Astrocyte (in vitro differentiated cells and primary cell): ENCODE results near the gene IFITM10. TPM values are rescaled to one million over a fixed set of nuclear protein-coding genes. Genes with fewer than 3 reads are reported as not detected.
A peak's percentile ranks its signal among the peaks of the same experiment; 100 is the strongest.

Source experiments
- DNase-seq: peaks from one replicate; pipeline ENCODE4 v3.0.0-alpha.2; 2010; ENCODE audit warnings: low read depth
- FAIRE-seq: peaks from 2 replicates; lab custom pipeline; 2011; peaks lifted over from hg19 to GRCh38; lab: Jason Lieb, UNC
- H2AFZ ChIP-seq: 2 replicates; pipeline ENCODE4 v1.6.0; 2012; ENCODE audit warnings: low read depth, low read length, inconsistent platforms
- H3K27ac ChIP-seq: 2 replicates; pipeline ENCODE4 v1.5.1; 2011; ENCODE audit warnings: low read depth, low read length, inconsistent platforms
- H3K27me3 ChIP-seq: 2 replicates; pipeline ENCODE4 v1.6.0; 2011; ENCODE audit warnings: low read length, inconsistent platforms; ENCODE audit not compliant: insufficient read depth
- H3K36me3 ChIP-seq: 2 replicates; pipeline ENCODE4 v1.5.1; 2011; ENCODE audit warnings: low read length, inconsistent platforms; ENCODE audit not compliant: insufficient read depth
- H3K4me1 ChIP-seq: 2 replicates; pipeline ENCODE4 v1.5.1; 2011; ENCODE audit warnings: low read length, inconsistent platforms; ENCODE audit not compliant: insufficient read depth
- H3K4me2 ChIP-seq: 2 replicates; pipeline ENCODE4 v1.6.0; 2012; ENCODE audit warnings: low read length, inconsistent platforms
- H3K4me3 ChIP-seq: 2 replicates; pipeline ENCODE4 v1.5.1; 2011; ENCODE audit warnings: low read depth, mild to moderate bottlenecking, low read length, inconsistent platforms; ENCODE audit not compliant: insufficient read depth
- H3K79me2 ChIP-seq: 2 replicates; pipeline ENCODE4 v1.6.0; 2012; ENCODE audit warnings: mild to moderate bottlenecking, low read length, inconsistent platforms; ENCODE audit not compliant: insufficient read depth
- H3K9ac ChIP-seq: 2 replicates; pipeline ENCODE4 v1.6.0; 2012; ENCODE audit warnings: mild to moderate bottlenecking, low read length, inconsistent platforms
- H3K9me3 ChIP-seq: 2 replicates; pipeline ENCODE4 v1.5.1; 2012; ENCODE audit warnings: low read depth, mild to moderate bottlenecking, low read length, inconsistent platforms; ENCODE audit not compliant: insufficient read depth
- H4K20me1 ChIP-seq: 2 replicates; pipeline ENCODE4 v1.6.0; 2012; ENCODE audit warnings: low read length, inconsistent platforms; ENCODE audit not compliant: insufficient read depth
- H3K27ac Mint-ChIP-seq: one replicate; pipeline ENCODE4 v1.8.0; 2021; ENCODE audit warnings: mild to moderate bottlenecking, mixed read lengths; ENCODE audit not compliant: unreplicated experiment
- H3K27me3 Mint-ChIP-seq: one replicate; pipeline ENCODE4 v1.8.0; 2021; ENCODE audit warnings: low read depth, mixed read lengths; ENCODE audit not compliant: unreplicated experiment
- H3K36me3 Mint-ChIP-seq: one replicate; pipeline ENCODE4 v1.8.0; 2021; ENCODE audit warnings: low read depth, mixed read lengths; ENCODE audit not compliant: unreplicated experiment
- H3K4me1 Mint-ChIP-seq: one replicate; pipeline ENCODE4 v1.8.0; 2021; ENCODE audit warnings: low read depth, mixed read lengths; ENCODE audit not compliant: unreplicated experiment
- H3K4me3 Mint-ChIP-seq: one replicate; pipeline ENCODE4 v1.8.0; 2021; ENCODE audit warnings: mild to moderate bottlenecking, moderate library complexity, mixed read lengths; ENCODE audit not compliant: unreplicated experiment
- H3K9me3 Mint-ChIP-seq: one replicate; pipeline ENCODE4 v1.8.0; 2021; ENCODE audit warnings: mild to moderate bottlenecking, mixed read lengths; ENCODE audit not compliant: unreplicated experiment
- CTCF ChIP-seq: IDR thresholded peaks from 2 replicates; pipeline ENCODE4 v1.5.1; 2011; ENCODE audit warnings: low read depth, mild to moderate bottlenecking, inconsistent platforms, low read length, moderate library complexity; ENCODE audit not compliant: insufficient read depth
- EZH2 ChIP-seq: IDR thresholded peaks from 2 replicates; pipeline ENCODE4 v1.6.1; 2012; ENCODE audit warnings: mild to moderate bottlenecking, low read length, inconsistent platforms; ENCODE audit not compliant: insufficient read depth
- total RNA-seq: library from RNA; stranded (reverse); gene quantifications from 2 replicates; pipeline ENCODE4 v1.2.1, GENCODE V29; 2021

The IFITM10 gene
- total RNA-seq, 1 donor from 2014 or later: 2.0 TPM

DNA sequence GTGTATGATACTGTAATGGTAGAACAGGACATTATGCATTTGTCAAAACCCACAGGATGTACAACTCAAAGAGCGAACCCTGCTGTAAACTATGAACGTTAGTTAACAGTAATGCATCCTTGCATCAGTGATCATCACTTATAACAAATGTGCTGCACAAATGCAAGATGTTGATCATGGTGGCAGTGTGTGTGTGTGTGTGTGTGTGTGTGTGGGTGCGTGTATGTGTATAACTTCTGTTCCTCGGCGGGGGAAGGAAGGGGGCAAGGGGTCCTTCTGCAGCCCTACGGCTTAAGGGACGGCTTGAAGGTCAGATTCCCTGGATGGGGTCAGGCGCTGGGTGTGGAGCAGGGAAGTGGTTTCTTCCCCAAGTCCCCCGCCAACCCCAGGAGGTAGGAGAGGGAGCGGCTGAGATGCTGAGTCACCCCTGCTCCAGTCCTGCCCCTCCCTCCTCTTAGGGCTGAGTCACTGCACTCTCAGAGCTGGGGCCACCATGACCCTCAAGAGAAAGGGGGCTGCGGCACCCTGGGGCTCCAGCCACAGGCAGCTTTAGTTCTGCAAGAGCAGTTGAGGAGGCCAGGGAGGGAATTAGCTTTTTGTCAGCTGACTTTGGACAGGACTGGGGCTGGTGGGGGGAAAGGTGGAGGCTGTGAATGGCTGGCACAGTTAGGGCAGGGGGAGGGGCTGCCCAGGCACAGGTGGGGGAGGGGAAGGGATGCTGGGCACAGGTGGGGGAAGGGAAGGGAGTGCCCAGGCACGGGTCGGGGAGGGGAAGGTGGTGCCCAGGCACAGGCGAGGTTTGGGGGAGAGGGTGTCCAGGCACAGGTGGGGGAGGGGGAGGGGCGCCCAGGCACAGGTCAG is 22.1 kb upstream of the IFITM10 start:
- peak overlapping the region; percentile 77 for H2AFZ ChIP-seq
- peaks cover 35% of the 10 kb centered on the region for H3K4me1 Mint-ChIP-seq
- no peak for TF ChIP-seq EZH2
- no peak for TF ChIP-seq CTCF
- peak overlapping the region; percentile 84 for H3K27ac Mint-ChIP-seq
- peaks cover 18% of the 10 kb centered on the region for H3K4me1 ChIP-seq
- no peaks in the 10 kb centered on the region for H3K36me3 ChIP-seq
- peak overlapping the region; percentile 86 for H3K4me2 ChIP-seq
- H3K27me3 ChIP-seq: no peaks in the 10 kb centered on the region
- no peak overlapping the region for H3K4me3 Mint-ChIP-seq
- H3K36me3 Mint-ChIP-seq: no peaks in the 10 kb centered on the region
- peaks cover 14% of the 10 kb centered on the region for H3K27me3 Mint-ChIP-seq
- H3K27ac ChIP-seq: peak overlapping the region; percentile 52
- no peaks in the 10 kb centered on the region for H3K79me2 ChIP-seq
- H4K20me1 ChIP-seq: no peaks in the 10 kb centered on the region
- H3K9me3 Mint-ChIP-seq: peaks cover 7% of the 10 kb centered on the region
- peak overlapping the region; percentile 51 for H3K9ac ChIP-seq
- H3K4me3 ChIP-seq: peak overlapping the region; percentile 26
- DNase-seq (peak; percentile 89), FAIRE-seq (peak; percentile 80)
- H3K9me3 ChIP-seq: no peaks in the 10 kb centered on the region

GRCh38 chr11:1771700-1772099 is 21.3 kb upstream of the IFITM10 start:
- Mint-ChIP-seq H3K4me1 (peaks cover 35% of the 10 kb centered on the region), H3K27ac (peak overlapping the region; percentile 35), H3K4me3 (no peak overlapping the region), H3K27me3 (peaks cover 11% of the 10 kb centered on the region), H3K36me3 (no peaks in the 10 kb centered on the region), H3K9me3 (peaks cover 4% of the 10 kb centered on the region)
- Histone ChIP-seq H3K4me2 (peak overlapping the region; percentile 86), H3K4me1 (peaks cover 18% of the 10 kb centered on the region), H3K9me3 (no peaks in the 10 kb centered on the region), H2AFZ (no peak overlapping the region), H4K20me1 (no peaks in the 10 kb centered on the region), H3K9ac (no peak overlapping the region), H3K36me3 (no peaks in the 10 kb centered on the region), H3K79me2 (no peaks in the 10 kb centered on the region), H3K4me3 (no peak overlapping the region), H3K27ac (no peak overlapping the region), H3K27me3 (no peaks in the 10 kb centered on the region)
- DNase-seq (peak; percentile 38), FAIRE-seq (no peak)
- TF ChIP-seq CTCF: no peak
- TF ChIP-seq EZH2: no peak

- H3K36me3 Mint-ChIP-seq: no peaks in the 10 kb centered on the region
- H3K4me1 Mint-ChIP-seq: peaks cover 35% of the 10 kb centered on the region
- no peak for FAIRE-seq
- H3K79me2 ChIP-seq: no peaks in the 10 kb centered on the region
- H2AFZ ChIP-seq: no peak overlapping the region
- no peak for DNase-seq
- no peak overlapping the region for H3K27ac Mint-ChIP-seq
- no peak overlapping the region for H3K4me3 Mint-ChIP-seq
- no peaks in the 10 kb centered on the region for H4K20me1 ChIP-seq
- H3K9me3 Mint-ChIP-seq: peaks cover 3% of the 10 kb centered on the region
- peak overlapping the region; percentile 86 for H3K4me2 ChIP-seq
- H3K36me3 ChIP-seq: no peaks in the 10 kb centered on the region
- peaks cover 9% of the 10 kb centered on the region for H3K27me3 Mint-ChIP-seq
- TF ChIP-seq EZH2 (no peak), CTCF (no peak)
- no peak overlapping the region for H3K27ac ChIP-seq
- H3K9ac ChIP-seq: no peak overlapping the region
- no peaks in the 10 kb centered on the region for H3K27me3 ChIP-seq
- no peaks in the 10 kb centered on the region for H3K9me3 ChIP-seq
- no peak overlapping the region for H3K4me3 ChIP-seq
- peaks cover 18% of the 10 kb centered on the region for H3K4me1 ChIP-seq
Observed at GRCh38 chr11:1771273-1771672, 20.9 kb upstream of the IFITM10 start.
